MM.1S (cell line): ENCODE data around the gene CHST7.

Experiments
- DNase-seq: peaks from one replicate; pipeline ENCODE4 v3.0.0-alpha.2; 2015
- H2AFZ ChIP-seq: fragments of 300-600 bp; sonication (generic); 2 replicates; pipeline ENCODE4 v1.6.0; 2016; ENCODE audit warnings: antibody characterized with exemption, low read length
- H3F3A ChIP-seq: fragments of 300-600 bp; sonication (generic); 2 replicates; pipeline ENCODE4 v1.6.1; 2016; ENCODE audit warnings: mild to moderate bottlenecking, antibody characterized with exemption, low read length, moderate library complexity, mixed read lengths; ENCODE audit not compliant: insufficient read depth
- H3K27ac ChIP-seq: fragments of 300-600 bp; sonication (generic); 2 replicates; pipeline ENCODE4 v1.5.1; 2016; ENCODE audit warnings: mild to moderate bottlenecking, low read length
- H3K27me3 ChIP-seq: fragments of 300-600 bp; sonication (generic); replicated peaks from 2 replicates; pipeline ENCODE4 v1.6.0; 2016; ENCODE audit warnings: low read length; ENCODE audit not compliant: insufficient read depth
- H3K36me3 ChIP-seq: fragments of 300-600 bp; sonication (generic); replicated peaks from 2 replicates; pipeline ENCODE4 v1.6.1; 2016; ENCODE audit warnings: mild to moderate bottlenecking, low read length, mixed read lengths; ENCODE audit not compliant: insufficient read depth
- H3K4me1 ChIP-seq: fragments of 300-600 bp; sonication (generic); 2 replicates; pipeline ENCODE4 v1.6.1; 2016; ENCODE audit warnings: low read length, mixed read lengths
- H3K4me2 ChIP-seq: fragments of 300-600 bp; sonication (generic); 2 replicates; pipeline ENCODE4 v1.6.0; 2016; ENCODE audit warnings: low read depth, low read length
- H3K4me3 ChIP-seq: fragments of 300-600 bp; sonication (generic); 2 replicates; pipeline ENCODE4 v1.5.1; 2016; ENCODE audit warnings: low read length, mixed read lengths
- H3K79me2 ChIP-seq: fragments of 300-600 bp; sonication (generic); 2 replicates; pipeline ENCODE4 v1.6.1; 2016; ENCODE audit warnings: mixed run types, low read length, mixed read lengths
- H3K9ac ChIP-seq: fragments of 300-600 bp; sonication (generic); 2 replicates; pipeline ENCODE4 v1.6.1; 2016; ENCODE audit warnings: low read length, mixed read lengths
- H3K9me2 ChIP-seq: fragments of 300-600 bp; sonication (generic); replicated peaks from 2 replicates; pipeline ENCODE4 v1.6.1; 2016; ENCODE audit warnings: mild to moderate bottlenecking, low read length, mixed read lengths; ENCODE audit not compliant: insufficient read depth
- H3K9me3 ChIP-seq: fragments of 300-600 bp; sonication (generic); replicated peaks from 2 replicates; pipeline ENCODE4 v1.6.1; 2016; ENCODE audit warnings: mild to moderate bottlenecking, low read length, mixed read lengths; ENCODE audit not compliant: insufficient read depth
- H4K20me1 ChIP-seq: fragments of 300-600 bp; sonication (generic); 2 replicates; pipeline ENCODE4 v1.6.1; 2016; ENCODE audit warnings: mild to moderate bottlenecking, low read length, moderate library complexity, mixed read lengths; ENCODE audit not compliant: insufficient read depth
- CTCF ChIP-seq: fragments of 300-600 bp; sonication (generic); IDR thresholded peaks from 2 replicates; pipeline ENCODE4 v1.5.1; 2016; ENCODE audit warnings: antibody characterized with exemption, low read length, mixed read lengths
- EZH2 ChIP-seq: fragments of 300-600 bp; sonication (generic); optimal IDR thresholded peaks from 2 replicates; pipeline ENCODE3; 2017; ENCODE audit warnings: low read depth, mild to moderate bottlenecking, antibody characterized with exemption, low read length, mixed read lengths
- EZH2phosphoT487 ChIP-seq: fragments of 300-600 bp; sonication (generic); IDR thresholded peaks from 2 replicates; pipeline ENCODE4 v1.6.1; 2018; ENCODE audit warnings: antibody characterized with exemption, low read length

Gene CHST7

DNA sequence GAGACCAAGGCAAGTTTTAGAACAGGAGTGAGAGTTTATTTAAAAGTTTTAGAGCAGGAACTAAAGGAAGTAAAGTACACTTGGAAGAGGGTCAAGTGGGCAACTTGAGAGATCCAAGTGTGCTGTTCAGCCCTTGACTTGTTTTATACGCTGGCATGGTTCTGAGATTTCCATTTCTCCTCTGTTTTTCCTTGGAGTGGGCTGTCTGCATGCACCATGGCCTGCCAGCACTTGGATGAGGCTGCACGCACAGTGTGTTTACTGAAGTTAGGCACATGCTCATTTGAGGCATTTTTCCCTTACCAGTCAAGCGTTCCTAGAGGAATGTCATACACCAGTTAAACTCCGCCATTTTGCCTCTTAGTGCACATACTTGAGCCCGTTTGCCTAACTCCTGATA, 19.6 kb upstream of the CHST7 start:
- no peak for TF ChIP-seq EZH2
- no peak for TF ChIP-seq CTCF
- TF ChIP-seq EZH2phosphoT487: no peak
- Histone ChIP-seq H3K9me3 (no peaks in the 10 kb centered on the region), H3K9me2 (no peaks in the 10 kb centered on the region), H3K4me1 (no peaks in the 10 kb centered on the region), H3K4me3 (no peak overlapping the region), H3K27ac (no peak overlapping the region), H4K20me1 (no peaks in the 10 kb centered on the region), H2AFZ (no peak overlapping the region), H3K36me3 (no peaks in the 10 kb centered on the region), H3K79me2 (peaks cover 2% of the 10 kb centered on the region; the same call in 1 of the 2 replicates), H3K27me3 (no peaks in the 10 kb centered on the region), H3K4me2 (no peak overlapping the region), H3K9ac (no peak overlapping the region), H3F3A (no peaks in the 10 kb centered on the region)
- no peak for DNase-seq

GRCh38 chrX:46554942-46555341, 18.6 kb upstream of the CHST7 start:
- peak; percentile 10 for DNase-seq
- no peaks in the 10 kb centered on the region for H3K36me3 ChIP-seq

DNA sequence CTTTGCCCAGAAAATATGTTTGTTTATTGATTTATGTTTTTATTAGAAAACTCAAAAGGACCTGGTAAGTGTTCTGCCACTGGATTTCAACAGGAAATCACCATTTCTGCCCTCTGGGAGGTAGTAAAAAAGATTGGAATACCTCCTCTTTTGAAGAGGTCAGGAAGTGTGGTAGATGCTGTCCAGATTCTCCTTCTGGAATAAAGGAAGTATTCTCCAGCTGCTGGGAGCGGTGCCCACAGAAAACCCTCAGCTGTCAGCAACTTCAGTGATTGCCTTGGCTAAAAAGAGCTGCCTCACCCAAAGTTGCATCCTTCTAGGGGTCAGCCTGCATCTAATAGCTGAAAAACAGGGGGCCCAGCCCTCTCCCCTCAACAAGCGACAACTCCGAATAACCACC, 14.5 kb upstream of the CHST7 start:
- no peaks in the 10 kb centered on the region for H3K9me3 ChIP-seq
- H3F3A ChIP-seq: peaks cover 12% of the 10 kb centered on the region
- TF ChIP-seq EZH2phosphoT487 (no peak), CTCF (no peak), EZH2 (no peak)
- H3K9me2 ChIP-seq: no peaks in the 10 kb centered on the region
- H2AFZ ChIP-seq: no peak overlapping the region
- H3K4me2 ChIP-seq: no peak overlapping the region
- H3K36me3 ChIP-seq: no peaks in the 10 kb centered on the region
- no peaks in the 10 kb centered on the region for H3K27me3 ChIP-seq
- no peak overlapping the region for H3K27ac ChIP-seq
- H4K20me1 ChIP-seq: no peaks in the 10 kb centered on the region
- H3K4me3 ChIP-seq: no peak overlapping the region
- DNase-seq: no peak
- H3K4me1 ChIP-seq: peaks cover 13% of the 10 kb centered on the region
- no peak overlapping the region for H3K9ac ChIP-seq
- no peaks in the 10 kb centered on the region for H3K79me2 ChIP-seq

More at GRCh38 chrX:46554942-46555341, 18.6 kb upstream of the CHST7 start:
- no peak overlapping the region for H2AFZ ChIP-seq
- H3K4me2 ChIP-seq: no peak overlapping the region
- no peaks in the 10 kb centered on the region for H4K20me1 ChIP-seq
- H3K79me2 ChIP-seq: no peaks in the 10 kb centered on the region
- TF ChIP-seq EZH2 (no peak), EZH2phosphoT487 (no peak), CTCF (no peak; the same call in 1 of the 2 replicates)
- H3K4me3 ChIP-seq: no peak overlapping the region
- no peak overlapping the region for H3K9ac ChIP-seq
- H3K27me3 ChIP-seq: no peaks in the 10 kb centered on the region
- no peak overlapping the region for H3K27ac ChIP-seq
- H3K9me3 ChIP-seq: no peaks in the 10 kb centered on the region
- no peaks in the 10 kb centered on the region for H3K9me2 ChIP-seq
- H3F3A ChIP-seq: no peaks in the 10 kb centered on the region
- H3K4me1 ChIP-seq: no peaks in the 10 kb centered on the region
